NCI-H774 (cell line): ENCODE results near the gene SLC6A8.
"Not testable (repeated sequence)": the region's sequence is repeated elsewhere in the genome, so short reads cannot be mapped to it uniquely, and the experiment has no call there.

Source experiments
- DNase-seq: peaks from one replicate; lab custom pipeline; 2025; lab: John Stamatoyannopoulos, UW

Gene SLC6A8

GRCh38 chrX:153672531-153673427, 14.9 kb upstream of the SLC6A8 start:
- no peak for DNase-seq

DNA sequence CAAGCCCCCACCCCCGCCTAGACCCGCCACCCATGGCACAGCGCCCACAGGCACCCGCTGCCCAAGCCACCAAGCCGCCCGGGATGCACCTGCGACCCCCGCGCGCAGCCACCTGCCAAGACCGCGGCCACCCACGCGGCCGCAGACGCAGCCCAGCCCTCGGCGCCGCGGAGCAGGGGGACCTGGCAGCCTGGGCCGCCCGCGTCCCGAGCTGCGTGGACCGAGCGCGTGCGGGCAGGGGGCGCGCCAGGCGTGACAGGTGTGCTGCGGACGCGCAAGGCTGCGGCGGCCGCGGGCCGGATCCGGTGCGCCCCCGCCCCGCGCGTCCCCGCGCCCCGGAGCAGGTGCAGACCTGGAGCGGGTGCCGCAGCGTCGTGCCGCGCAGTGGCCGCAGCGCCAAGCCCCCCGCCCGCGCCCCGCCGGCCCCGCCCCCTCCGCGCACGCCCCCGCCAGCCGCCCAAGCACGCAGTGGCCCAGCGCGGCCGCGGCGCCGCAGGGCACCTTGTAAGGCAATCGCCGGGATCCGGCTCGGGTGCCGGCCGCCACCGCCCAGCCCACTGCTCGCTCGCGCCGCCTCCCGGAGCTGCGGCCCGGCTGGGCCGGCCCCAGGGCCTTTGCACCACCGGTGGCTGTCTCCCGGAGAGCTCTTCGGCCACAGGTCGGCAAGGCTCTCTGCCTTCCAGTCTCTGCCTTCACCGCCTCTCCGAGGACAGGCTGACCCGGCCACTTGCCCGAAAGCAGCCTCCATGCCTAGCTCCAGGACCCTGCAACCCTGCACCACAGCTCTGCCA, 14.1 kb upstream of the SLC6A8 start, which contains the start of gene PNCK:
TSS of gene PNCK (minus strand) at position 386 of the 791 bp plus-strand sequence. CDS start 737 bp downstream, outside the sequence.
- no peak for DNase-seq

- no peak for DNase-seq
Observed at GRCh38 chrX:153674219-153674851, 13.4 kb upstream of the SLC6A8 start.

DNA sequence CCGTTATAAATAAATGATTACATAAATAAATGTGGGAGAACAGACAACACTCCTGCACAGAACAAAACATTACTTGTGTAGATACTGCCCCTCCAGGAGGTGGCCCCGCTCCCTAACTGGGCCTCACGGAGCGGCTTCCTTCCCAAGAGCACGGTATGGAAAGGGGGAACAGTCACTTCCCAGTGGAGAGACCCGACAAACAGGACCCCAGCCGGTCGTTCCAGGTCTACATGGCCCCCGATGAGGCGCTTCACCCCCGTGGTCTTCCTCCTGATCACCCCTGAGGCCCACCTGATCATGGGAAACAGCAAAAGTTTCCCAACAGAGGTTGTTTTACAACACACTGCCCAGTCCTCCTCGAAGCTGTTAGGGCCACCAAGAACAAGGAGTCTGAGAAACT, 6.6 kb upstream of the SLC6A8 start:
- no peak for DNase-seq

GRCh38 chrX:153683486-153683885, 4.2 kb upstream of the SLC6A8 start:
- DNase-seq: not testable (repeated sequence)

DNA sequence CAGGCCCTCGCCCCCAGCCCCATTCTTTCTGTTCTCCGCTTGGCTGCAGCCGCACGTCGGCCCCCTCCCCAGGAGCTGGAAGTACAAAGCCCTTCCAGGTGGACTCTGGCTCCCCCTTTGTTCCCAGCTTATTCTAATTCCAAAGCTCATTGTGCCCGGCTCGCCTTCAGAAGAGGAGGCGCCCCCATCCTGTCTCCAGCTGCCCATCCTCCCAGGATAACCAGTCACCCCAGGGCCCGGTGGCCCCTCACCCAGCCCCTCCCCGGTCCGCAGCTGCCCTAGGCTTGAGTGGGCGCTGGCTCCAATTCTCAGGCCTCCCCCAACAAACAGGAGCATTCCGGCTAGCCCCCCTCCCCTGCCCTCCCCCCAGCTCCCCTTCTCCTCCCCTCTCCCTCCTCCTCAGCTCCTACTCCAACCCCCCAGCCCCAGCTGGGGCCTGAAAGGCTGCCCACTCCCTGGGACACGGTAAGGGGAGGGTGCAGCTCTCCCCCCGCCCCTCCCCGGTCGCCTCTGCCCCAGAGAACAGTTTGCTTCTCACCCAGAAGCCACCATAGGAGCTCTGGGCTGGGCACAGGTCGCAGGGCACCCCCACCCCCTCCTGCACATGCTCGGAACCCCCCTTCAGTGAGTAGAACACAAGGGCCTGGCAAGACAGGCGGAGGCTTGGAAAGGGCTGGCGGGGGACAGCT, 3.1 kb upstream of the SLC6A8 start:
- no peak for DNase-seq

- no peak for DNase-seq
Observed at GRCh38 chrX:153685156-153685536, 2.6 kb upstream of the SLC6A8 start.

- no peak for DNase-seq
Observed at GRCh38 chrX:153685751-153686696, 1.7 kb upstream of the SLC6A8 start.

GRCh38 chrX:153686711-153687110, 1.0 kb upstream of the SLC6A8 start:
- DNase-seq: no peak

DNA sequence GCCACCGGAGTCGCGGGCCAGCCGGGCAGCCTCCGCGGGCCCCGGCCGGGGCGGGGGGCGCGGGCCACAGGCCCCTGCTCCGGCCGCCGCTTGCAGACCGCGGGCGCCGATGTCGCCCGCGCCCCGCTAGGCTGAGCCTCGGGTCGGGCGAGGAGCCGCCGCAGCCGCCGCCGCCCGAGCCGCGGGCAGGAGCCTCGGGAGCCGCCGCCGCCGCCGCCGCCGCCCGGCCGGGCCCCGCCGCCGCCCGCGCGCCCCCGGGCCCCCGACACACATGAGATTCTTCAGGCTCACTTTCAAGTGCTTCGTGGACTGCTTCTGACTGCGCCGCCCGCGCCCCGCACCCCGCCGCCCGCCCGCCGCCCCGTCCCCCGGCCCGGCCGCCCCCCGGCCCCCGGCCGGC, 345 bp downstream of the SLC6A8 start:
- no peak for DNase-seq

DNA sequence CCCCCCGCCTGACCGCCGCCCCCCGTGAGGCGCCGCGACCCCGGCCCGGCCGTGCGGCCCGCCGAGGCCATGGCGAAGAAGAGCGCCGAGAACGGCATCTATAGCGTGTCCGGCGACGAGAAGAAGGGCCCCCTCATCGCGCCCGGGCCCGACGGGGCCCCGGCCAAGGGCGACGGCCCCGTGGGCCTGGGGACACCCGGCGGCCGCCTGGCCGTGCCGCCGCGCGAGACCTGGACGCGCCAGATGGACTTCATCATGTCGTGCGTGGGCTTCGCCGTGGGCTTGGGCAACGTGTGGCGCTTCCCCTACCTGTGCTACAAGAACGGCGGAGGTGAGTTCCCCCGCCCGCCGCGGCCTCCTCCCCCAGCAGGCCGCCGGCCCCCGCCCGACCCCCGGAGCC, 780 bp downstream of the SLC6A8 start:
- no peak for DNase-seq

GRCh38 chrX:153688911-153689590, 1.3 kb downstream of the SLC6A8 start:
- DNase-seq: no peak

- no peak for DNase-seq
Observed at GRCh38 chrX:153689654-153690465, 2.1 kb downstream of the SLC6A8 start.

- DNase-seq: no peak
Observed at GRCh38 chrX:153690466-153690865, 2.7 kb downstream of the SLC6A8 start.

- DNase-seq: not testable (repeated sequence)
Observed at GRCh38 chrX:153691032-153691827, 3.5 kb downstream of the SLC6A8 start.

GRCh38 chrX:153692003-153692402, 4.3 kb downstream of the SLC6A8 start:
- no peak for DNase-seq

DNA sequence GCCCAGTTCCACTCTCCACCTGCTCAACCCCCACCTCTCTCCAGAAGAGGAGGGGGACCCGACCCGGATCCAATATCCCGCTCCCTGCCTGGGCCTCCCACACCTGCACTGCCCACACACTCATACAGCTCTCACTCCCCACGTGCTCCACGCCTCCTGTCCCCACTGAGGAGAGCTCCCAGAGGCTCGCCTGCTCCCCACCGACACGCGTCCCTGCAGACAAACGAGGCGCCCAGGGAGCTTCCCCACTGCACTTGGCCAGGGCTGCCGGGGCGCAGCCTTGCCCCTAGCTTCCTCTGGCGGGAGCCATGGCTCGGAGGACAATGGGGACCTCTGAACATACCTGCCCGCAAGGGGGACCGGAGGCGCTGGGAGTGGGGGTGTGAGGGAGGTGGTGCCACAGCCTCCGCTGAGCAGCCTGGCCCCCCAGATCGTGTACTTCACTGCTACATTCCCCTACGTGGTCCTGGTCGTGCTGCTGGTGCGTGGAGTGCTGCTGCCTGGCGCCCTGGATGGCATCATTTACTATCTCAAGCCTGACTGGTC, 5.0 kb downstream of the SLC6A8 start:
- no peak for DNase-seq
